ENCODE data around the gene NIT1. TPM values are rescaled to one million over a fixed set of nuclear protein-coding genes. Genes with fewer than 3 reads are reported as not detected.

NIT1 gene
- total RNA-seq, 2 experiments from 2014 or later: 38.5 to 40.0 TPM

- Mint-ChIP-seq H3K4me3 (no peak within 1 kb of the TSS), H3K9me3 (no peaks in the 10 kb centered on the region), H3K36me3 (ENCODE audit: low read depth) (peaks cover 31% of the 10 kb centered on the region), H3K27me3 (no peaks in the 10 kb centered on the region), H3K4me1 (ENCODE audit: low read depth) (peaks cover 41% of the 10 kb centered on the region), H3K27ac (no peak within 1 kb of the TSS)
- ChIA-PET POLR2A (interaction anchor here (0.6 to 3.6 kb wide), 15 partner anchors 9 to 331 kb away, joined by 3 to 23 read pairs (median 4); partner anchors contain the start of genes NDUFS2 and UFC1), CTCF (interaction anchor here (0.6 to 3.0 kb wide), 6 partner anchors 11 to 135 kb away, joined by 3 to 10 read pairs (median 4); partner anchors contain the start of genes KLHDC9 and PPOX)
- intact Hi-C loops (cut with micrococcal nuclease): no loop called here
- TF ChIP-seq, protein P1, sequence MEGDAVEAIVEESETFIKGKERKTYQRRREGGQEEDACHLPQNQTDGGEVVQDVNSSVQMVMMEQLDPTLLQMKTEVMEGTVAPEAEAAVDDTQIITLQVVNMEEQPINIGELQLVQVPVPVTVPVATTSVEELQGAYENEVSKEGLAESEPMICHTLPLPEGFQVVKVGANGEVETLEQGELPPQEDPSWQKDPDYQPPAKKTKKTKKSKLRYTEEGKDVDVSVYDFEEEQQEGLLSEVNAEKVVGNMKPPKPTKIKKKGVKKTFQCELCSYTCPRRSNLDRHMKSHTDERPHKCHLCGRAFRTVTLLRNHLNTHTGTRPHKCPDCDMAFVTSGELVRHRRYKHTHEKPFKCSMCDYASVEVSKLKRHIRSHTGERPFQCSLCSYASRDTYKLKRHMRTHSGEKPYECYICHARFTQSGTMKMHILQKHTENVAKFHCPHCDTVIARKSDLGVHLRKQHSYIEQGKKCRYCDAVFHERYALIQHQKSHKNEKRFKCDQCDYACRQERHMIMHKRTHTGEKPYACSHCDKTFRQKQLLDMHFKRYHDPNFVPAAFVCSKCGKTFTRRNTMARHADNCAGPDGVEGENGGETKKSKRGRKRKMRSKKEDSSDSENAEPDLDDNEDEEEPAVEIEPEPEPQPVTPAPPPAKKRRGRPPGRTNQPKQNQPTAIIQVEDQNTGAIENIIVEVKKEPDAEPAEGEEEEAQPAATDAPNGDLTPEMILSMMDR (IDR thresholded peaks at IDR 0.05): no peak
- DNase-seq: peak; percentile 95
- peak; percentile 95 for ATAC-seq
Measured at GRCh38 chr1:161132410-161133219, 14.7 kb downstream of the NIT1 start, which contains the start of gene DEDD. Gene DEDD (minus strand): TSS chr1:161132667. CDS start chr1:161124462, 8,205 bp downstream.

DNA sequence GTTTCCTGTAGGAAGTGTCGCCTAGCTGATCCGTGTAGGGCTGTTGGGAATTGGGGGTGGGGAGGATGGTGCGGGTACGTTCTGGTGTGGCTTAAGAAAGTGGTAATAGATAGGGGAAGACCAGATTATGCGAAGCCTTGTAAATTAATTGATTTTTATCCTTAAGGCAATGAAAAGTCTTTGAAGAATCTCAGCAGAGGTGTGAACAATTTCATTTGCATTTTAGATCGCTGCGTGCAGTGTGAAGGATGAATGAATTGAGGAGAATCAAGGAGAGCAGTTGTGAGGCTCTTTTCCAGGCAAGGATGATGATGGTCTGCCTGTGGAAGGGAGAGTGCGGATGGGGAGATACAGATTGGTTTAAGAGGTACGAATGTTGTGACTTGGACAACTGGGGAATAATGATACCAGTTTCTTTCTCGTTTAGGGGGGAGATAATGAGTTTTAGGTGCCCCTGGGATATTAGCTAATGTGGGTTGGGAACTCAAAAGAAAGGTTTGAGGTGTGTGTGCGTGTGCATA, 15.4 kb downstream of the NIT1 start:
- intact Hi-C loops (cut with micrococcal nuclease): no loop called here
- Mint-ChIP-seq H3K4me1 (ENCODE audit: low read depth) (peaks cover 38% of the 10 kb centered on the region), H3K27ac (no peak overlapping the region), H3K4me3 (no peak overlapping the region), H3K27me3 (no peaks in the 10 kb centered on the region), H3K9me3 (no peaks in the 10 kb centered on the region), H3K36me3 (ENCODE audit: low read depth) (peaks cover 24% of the 10 kb centered on the region)
- ChIA-PET POLR2A (interaction anchor here (0.6 to 3.6 kb wide), 14 partner anchors 8 to 332 kb away, joined by 3 to 23 read pairs (median 4); partner anchors contain the start of genes NDUFS2 and UFC1), CTCF (interaction anchor here (0.6 to 3.0 kb wide), 6 partner anchors 10 to 136 kb away, joined by 3 to 10 read pairs (median 4); partner anchors contain the start of genes KLHDC9 and PPOX)
- ATAC-seq: no peak
- DNase-seq: no peak
- TF ChIP-seq, protein P1 (IDR thresholded peaks at IDR 0.05): no peak

DNA sequence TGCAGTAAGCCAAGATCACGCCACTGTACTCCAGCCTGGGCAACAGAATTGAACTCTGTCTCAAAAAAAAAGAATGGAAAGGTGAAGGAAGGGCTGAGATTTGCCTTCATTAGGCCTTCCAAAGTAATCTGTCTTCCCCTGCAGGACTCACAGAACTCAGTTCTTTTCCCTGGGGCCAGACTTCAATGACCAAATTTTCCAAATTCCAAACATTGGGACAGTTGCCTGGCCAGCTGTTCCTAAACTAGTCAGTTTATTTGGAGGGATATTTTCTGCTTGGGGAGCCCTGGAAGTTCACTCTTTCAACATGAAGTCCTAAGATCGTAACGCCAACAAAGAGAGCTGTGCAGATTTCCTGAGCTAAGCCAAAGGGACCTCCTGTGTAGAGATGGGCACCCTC, 20.0 kb downstream of the NIT1 start:
- Mint-ChIP-seq H3K4me3 (no peak overlapping the region), H3K4me1 (ENCODE audit: low read depth) (peaks cover 6% of the 10 kb centered on the region), H3K27me3 (no peaks in the 10 kb centered on the region), H3K36me3 (ENCODE audit: low read depth) (peaks cover 5% of the 10 kb centered on the region), H3K9me3 (no peaks in the 10 kb centered on the region), H3K27ac (no peak overlapping the region)
- ChIA-PET POLR2A (interaction anchor here (1.6 to 3.3 kb wide), 2 partner anchors 16 to 20 kb away, joined by 7 to 11 read pairs; partner anchors contain the start of genes NIT1, PFDN2 and UFC1), CTCF (interaction anchor here (1.1 to 3.1 kb wide), 13 partner anchors 10 to 358 kb away, joined by 3 to 16 read pairs (median 4); partner anchors contain the start of genes ITLN2, KLHDC9, NIT1 and PFDN2)
- DNase-seq (no peak), ATAC-seq (no peak)
- TF ChIP-seq, protein P1 (IDR thresholded peaks at IDR 0.05): no peak
- intact Hi-C loops (cut with micrococcal nuclease): no loop called here

GRCh38 chr1:161138431-161138830, 20.5 kb downstream of the NIT1 start:
- Mint-ChIP-seq H3K27me3 (no peaks in the 10 kb centered on the region), H3K27ac (no peak overlapping the region), H3K36me3 (ENCODE audit: low read depth) (peaks cover 5% of the 10 kb centered on the region), H3K4me3 (no peak overlapping the region), H3K4me1 (ENCODE audit: low read depth) (peaks cover 6% of the 10 kb centered on the region), H3K9me3 (no peaks in the 10 kb centered on the region)
- POLR2A ChIA-PET: interaction anchor here (0.9 to 3.3 kb wide), 2 partner anchors 15 to 20 kb away, joined by 3 to 11 read pairs; partner anchors contain the start of genes NIT1, PFDN2 and UFC1
- TF ChIP-seq, protein P1 (IDR thresholded peaks at IDR 0.05): no peak
- ATAC-seq (no peak), DNase-seq (no peak)
- intact Hi-C loops (cut with micrococcal nuclease): no loop called here
- CTCF ChIA-PET: interaction anchor here (0.7 to 3.1 kb wide), 17 partner anchors 10 to 244 kb away, joined by 3 to 16 read pairs (median 3); partner anchors contain the start of genes ITLN2, KLHDC9, NIT1 and PFDN2
